GM21447 (cell line): ENCODE results near the gene LAMP5.

ENCODE experiments used
- ATAC-seq: cut with Tn5 transposase; IDR thresholded peaks from one replicate; pipeline ENCODE4 v1.9.1; 2021; ENCODE audit not compliant: unreplicated experiment

The LAMP5 gene

GRCh38 chr20:9531581-9531980 is 17.2 kb downstream of the LAMP5 start:
- no peak for ATAC-seq

- no peak for ATAC-seq
These were observed 17.9 kb downstream of the LAMP5 start for GRCh38 chr20:9532069-9532838.

- ATAC-seq, result no peak
These were observed 19.6 kb downstream of the LAMP5 start for GRCh38 chr20:9534025-9534424.

GRCh38 chr20:9535449-9535848 is 21.1 kb downstream of the LAMP5 start:
- ATAC-seq, result no peak

GRCh38 chr20:9543214-9543613 is 28.8 kb downstream of the LAMP5 start:
- no peak for ATAC-seq

- ATAC-seq, result no peak
These were observed 35.9 kb downstream of the LAMP5 start for GRCh38 chr20:9550283-9550682.

- no peak for ATAC-seq
These were observed 36.5 kb downstream of the LAMP5 start for GRCh38 chr20:9550871-9551270.

- no peak for ATAC-seq
These were observed 37.6 kb downstream of the LAMP5 start for GRCh38 chr20:9551808-9552550.

- ATAC-seq, result no peak
These were observed 41.4 kb downstream of the LAMP5 start for GRCh38 chr20:9555781-9556180.

- no peak for ATAC-seq
These were observed 43.0 kb downstream of the LAMP5 start for GRCh38 chr20:9557411-9557810.

GRCh38 chr20:9565910-9566550 is 51.6 kb downstream of the LAMP5 start:
- ATAC-seq, result no peak

- ATAC-seq, result no peak
These were observed 52.6 kb downstream of the LAMP5 start for GRCh38 chr20:9566977-9567376.

GRCh38 chr20:9570612-9571011 is 56.2 kb downstream of the LAMP5 start:
- no peak for ATAC-seq

GRCh38 chr20:9571783-9572182 is 57.4 kb downstream of the LAMP5 start:
- no peak for ATAC-seq

GRCh38 chr20:9572670-9573069 is 58.3 kb downstream of the LAMP5 start:
- ATAC-seq, result no peak

- no peak for ATAC-seq
These were observed 59.2 kb downstream of the LAMP5 start for GRCh38 chr20:9573335-9574151.

GRCh38 chr20:9574181-9574580 is 59.8 kb downstream of the LAMP5 start:
- ATAC-seq, result no peak

- no peak for ATAC-seq
These were observed 60.4 kb downstream of the LAMP5 start for GRCh38 chr20:9574776-9575175.

- ATAC-seq, result no peak
These were observed 61.4 kb downstream of the LAMP5 start for GRCh38 chr20:9575836-9576235.

- no peak for ATAC-seq
These were observed 62.3 kb downstream of the LAMP5 start for GRCh38 chr20:9576695-9577094.

GRCh38 chr20:9577397-9577796 is 63.0 kb downstream of the LAMP5 start:
- no peak for ATAC-seq
